Ovary (tissue), 3 donors: ENCODE measurements around the gene NPAS3.

Experiments
- CTCF ChIP-seq, 3 donors: fragments of 450-650 bp in 2 of 3; fragments of 200-600 bp in 1 of 3; IDR thresholded peaks; one replicate each; pipeline versions ENCODE4 v1.5.1 to v1.8.0; 2016 to 2022; ENCODE audit warnings: antibody characterized with exemption in 3 of 3, mild to moderate bottlenecking in 1 of 3
- EP300 ChIP-seq: sonication (generic); formaldehyde crosslinking; IDR thresholded peaks from one replicate; pipeline ENCODE4 v1.6.1; 2017; ENCODE audit warnings: antibody characterized with exemption
- POLR2A ChIP-seq: fragments of 450-650 bp; IDR thresholded peaks from one replicate; pipeline ENCODE4 v1.6.1; 2017; ENCODE audit warnings: antibody characterized with exemption, mild to moderate bottlenecking, moderate library complexity
- donor health status: DM: no; HTN: no; CAD: no.

DNA sequence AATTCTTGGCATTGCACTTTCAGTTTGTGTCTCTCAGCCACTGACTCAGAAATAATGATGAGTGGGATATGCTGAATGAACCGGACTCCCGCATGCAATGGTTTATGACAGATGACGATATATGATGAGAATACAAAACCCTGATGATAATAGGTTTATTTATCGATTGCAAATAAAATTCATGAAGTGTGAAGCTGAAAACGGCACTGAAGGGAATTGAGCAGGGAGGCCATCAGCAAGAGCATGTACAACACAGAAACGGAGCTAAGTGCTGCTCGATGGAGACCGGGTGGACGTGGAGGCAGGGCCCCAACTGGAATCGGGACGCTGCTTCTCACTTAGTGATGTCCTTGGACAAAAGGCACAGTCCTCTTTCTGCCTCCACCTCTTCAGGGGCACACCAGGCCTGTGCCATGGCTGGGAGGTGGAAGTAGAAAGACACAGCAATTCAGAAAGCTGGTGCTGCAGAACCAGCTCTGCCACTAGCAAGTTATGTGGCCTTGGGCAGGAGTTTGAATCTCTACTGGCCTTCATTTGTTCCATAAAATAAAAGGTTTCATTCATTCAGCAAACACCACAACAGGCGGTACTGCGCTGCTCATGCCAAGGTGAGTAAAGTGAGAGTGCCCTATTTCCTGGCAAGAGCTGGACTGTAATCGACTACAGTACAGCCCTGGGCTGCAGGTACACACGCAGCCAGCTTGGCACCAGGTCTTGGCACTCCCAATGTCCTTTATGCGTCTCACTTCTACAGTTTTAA lies 895.2 kb downstream of the NPAS3 start:
- TF ChIP-seq CTCF (IDR thresholded peaks at IDR 0.05) (no peak), POLR2A (no peak), EP300 (no peak)
